Measurements from ENCODE around the gene SIN3A.
"Not testable (repeated sequence)": the region's sequence is repeated elsewhere in the genome, so short reads cannot be mapped to it uniquely, and the experiment has no call there.

SIN3A gene

GRCh38 chr15:75335705-75336355, 115.7 kb downstream of the SIN3A start, which contains the start of gene COMMD4:
TSS of gene COMMD4 (plus strand) at chr15:75336063. CDS start at chr15:75336090, 27 bp downstream.
- DNase-seq (ENCODE audit: low spot score): peak; percentile 96

GRCh38 chr15:75335313-75335704, 116.2 kb downstream of the SIN3A start:
- DNase-seq (ENCODE audit: low spot score): no peak

GRCh38 chr15:75333654-75334419, 117.7 kb downstream of the SIN3A start:
- DNase-seq (ENCODE audit: low spot score): not testable (repeated sequence)

- peak; percentile 46 for DNase-seq (ENCODE audit: low spot score)
Observed at GRCh38 chr15:75332093-75332492, 119.4 kb downstream of the SIN3A start.

- DNase-seq (ENCODE audit: low spot score): no peak
Observed at GRCh38 chr15:75329571-75329970, 121.9 kb downstream of the SIN3A start.

GRCh38 chr15:75328493-75329314, 122.8 kb downstream of the SIN3A start:
- DNase-seq (ENCODE audit: low spot score): no peak

- no peak for DNase-seq (ENCODE audit: low spot score)
Observed at GRCh38 chr15:75327491-75327890, 124.0 kb downstream of the SIN3A start.

GRCh38 chr15:75327005-75327404, 124.5 kb downstream of the SIN3A start:
- no peak for DNase-seq (ENCODE audit: low spot score)

- no peak for DNase-seq (ENCODE audit: low spot score)
Observed at GRCh38 chr15:75325922-75326321, 125.6 kb downstream of the SIN3A start.

- DNase-seq (ENCODE audit: low spot score): no peak
Observed at GRCh38 chr15:75321711-75322110, 129.8 kb downstream of the SIN3A start.

Small RNA genes lying within 50 kb of the gene (small RNA-seq; reads per million reads assigned to genes)
- gene AC105036.2: 0 reads per million in 2 experiments
